ENCODE measurements around the gene PRELID1. TPM values are rescaled to one million over a fixed set of nuclear protein-coding genes. Genes with fewer than 3 reads are reported as not detected.

PRELID1 gene
- total RNA-seq, 2 experiments from 2014 or later, result 33.1 to 35.0 TPM

GRCh38 chr5:177334155-177334551 lies 30.6 kb downstream of the PRELID1 start:
- intact Hi-C loops (cut with DNase I, micrococcal nuclease), result no loop called here
- peaks cover 82% of the 10 kb centered on the region for H3K36me3 Mint-ChIP-seq (ENCODE audit: low read depth)
- no peak overlapping the region for H3K27ac Mint-ChIP-seq
- no peaks in the 10 kb centered on the region for H3K9me3 Mint-ChIP-seq
- DNase-seq (no peak), ATAC-seq (ENCODE audit: poor library complexity) (no peak)
- Histone ChIP-seq H3K4me3 (ENCODE audit: low read length) (no peak overlapping the region), H3K36me3 (ENCODE audit: insufficient read depth, low read length) (peaks cover 96% of the 10 kb centered on the region), H3K27ac (ENCODE audit: low read depth in 1 of 2, low read length in 2 of 2) (no peak overlapping the region), H3K27me3 (ENCODE audit: control insufficient read depth in 1 of 2, insufficient read depth in 2 of 2, low read length in 2 of 2) (no peaks in the 10 kb centered on the region), H3K9me3 (ENCODE audit: control insufficient read depth in 1 of 2, insufficient read depth in 1 of 2, low read length in 2 of 2) (no peaks in the 10 kb centered on the region), H3K4me1 (ENCODE audit: insufficient read depth, low read length) (peaks cover 3% of the 10 kb centered on the region)
- H3K27me3 Mint-ChIP-seq, result no peaks in the 10 kb centered on the region
- no peak overlapping the region for H3K4me3 Mint-ChIP-seq
- no peaks in the 10 kb centered on the region for H3K4me1 Mint-ChIP-seq (ENCODE audit: low read depth)
- no peak for TF ChIP-seq CTCF (IDR thresholded peaks at IDR 0.05)
- ChIA-PET CTCF (no interaction called here), POLR2A (no interaction called here)

DNA sequence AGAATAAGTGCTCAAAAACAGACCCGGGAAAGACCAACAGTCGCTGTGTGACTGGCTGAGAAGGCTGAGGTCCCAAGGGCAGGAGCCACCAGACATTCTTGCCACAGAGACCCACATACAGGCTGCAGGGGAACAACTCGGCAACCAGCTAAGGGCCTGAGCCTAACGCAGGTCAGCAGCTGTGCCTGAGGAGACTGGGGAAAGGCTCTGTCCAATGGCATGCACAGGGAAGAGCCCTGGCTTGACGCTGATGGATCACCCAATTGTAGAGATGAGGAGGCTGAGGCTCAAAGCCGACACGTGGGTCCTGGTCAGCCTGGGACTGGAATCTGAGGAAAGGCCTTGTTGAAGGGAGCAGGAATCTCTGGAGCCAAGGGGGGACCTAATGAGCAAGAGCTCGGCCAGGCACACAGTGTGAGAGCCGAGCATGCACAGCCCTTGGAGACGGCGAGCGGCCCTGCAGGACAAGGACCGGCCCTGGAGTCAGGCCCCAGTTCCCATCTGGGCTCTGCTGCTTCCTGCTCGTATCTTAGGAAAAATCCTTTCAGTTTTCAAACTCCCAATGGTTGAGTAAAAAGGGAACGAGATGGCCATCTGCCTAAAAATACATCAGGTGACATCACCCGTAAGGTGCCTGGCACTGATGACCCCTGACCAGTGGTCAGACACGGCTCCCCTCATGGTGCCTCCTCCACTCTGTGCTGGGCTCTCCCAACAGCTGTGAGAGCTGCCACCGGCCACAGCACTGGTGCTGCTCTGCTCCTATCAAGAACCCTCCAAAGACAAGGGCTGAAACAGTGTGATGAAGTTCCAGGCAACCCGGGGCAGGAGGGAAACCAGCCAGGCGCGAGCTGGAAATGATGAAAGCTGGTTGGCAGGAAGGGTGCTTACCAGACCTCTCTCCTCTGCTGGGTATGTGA lies 31.4 kb downstream of the PRELID1 start:
- intact Hi-C loops (cut with DNase I, micrococcal nuclease), result no loop called here
- Mint-ChIP-seq H3K27ac (no peak overlapping the region), H3K27me3 (no peaks in the 10 kb centered on the region), H3K36me3 (ENCODE audit: low read depth) (peaks cover 83% of the 10 kb centered on the region), H3K4me3 (no peak overlapping the region), H3K9me3 (no peaks in the 10 kb centered on the region), H3K4me1 (ENCODE audit: low read depth) (peaks cover 8% of the 10 kb centered on the region)
- TF ChIP-seq CTCF (IDR thresholded peaks at IDR 0.05), result no peak
- H3K4me1 ChIP-seq (ENCODE audit: insufficient read depth, low read length), result peaks cover 6% of the 10 kb centered on the region
- no peaks in the 10 kb centered on the region for H3K9me3 ChIP-seq (ENCODE audit: control insufficient read depth in 1 of 2, insufficient read depth in 1 of 2, low read length in 2 of 2)
- H3K27me3 ChIP-seq (ENCODE audit: control insufficient read depth in 1 of 2, insufficient read depth in 2 of 2, low read length in 2 of 2), result no peaks in the 10 kb centered on the region
- H3K4me3 ChIP-seq (ENCODE audit: low read length), result no peak overlapping the region
- ChIA-PET POLR2A (no interaction called here), CTCF (no interaction called here)
- ATAC-seq (ENCODE audit: poor library complexity) (no peak), DNase-seq (no peak)
- peaks cover 96% of the 10 kb centered on the region for H3K36me3 ChIP-seq (ENCODE audit: insufficient read depth, low read length)
- H3K27ac ChIP-seq (ENCODE audit: low read depth in 1 of 2, low read length in 2 of 2), result no peak overlapping the region

DNA sequence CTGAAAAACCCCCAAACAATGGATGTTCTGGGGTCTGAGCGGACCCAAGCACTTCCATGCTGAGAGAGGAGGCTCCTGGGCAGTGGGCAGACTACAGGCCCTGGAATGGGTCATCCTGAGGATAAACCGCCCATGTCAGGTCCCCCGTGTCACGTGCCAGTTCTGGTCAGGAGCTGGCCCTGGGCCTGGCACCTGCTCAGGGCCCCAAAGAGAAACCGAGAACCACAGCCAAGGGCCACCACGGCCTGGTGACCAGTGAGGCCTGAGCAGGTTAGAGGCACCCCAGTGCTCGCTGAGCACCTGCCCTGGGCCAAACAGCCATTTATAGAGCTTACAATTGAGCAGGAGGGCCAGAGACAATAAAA lies 32.1 kb downstream of the PRELID1 start:
- peaks cover 80% of the 10 kb centered on the region for H3K36me3 Mint-ChIP-seq (ENCODE audit: low read depth)
- no peak overlapping the region for H3K27ac Mint-ChIP-seq

More for the DNA sequence above, 32.1 kb downstream of the PRELID1 start:
- Histone ChIP-seq H3K27ac (ENCODE audit: low read depth in 1 of 2, low read length in 2 of 2) (no peak overlapping the region), H3K9me3 (ENCODE audit: control insufficient read depth in 1 of 2, insufficient read depth in 1 of 2, low read length in 2 of 2) (no peaks in the 10 kb centered on the region), H3K4me3 (ENCODE audit: low read length) (no peak overlapping the region), H3K36me3 (ENCODE audit: insufficient read depth, low read length) (peaks cover 90% of the 10 kb centered on the region), H3K27me3 (ENCODE audit: control insufficient read depth in 1 of 2, insufficient read depth in 2 of 2, low read length in 2 of 2) (no peaks in the 10 kb centered on the region), H3K4me1 (ENCODE audit: insufficient read depth, low read length) (peaks cover 6% of the 10 kb centered on the region)
- Mint-ChIP-seq H3K4me3 (no peak overlapping the region), H3K9me3 (no peaks in the 10 kb centered on the region), H3K27me3 (no peaks in the 10 kb centered on the region), H3K4me1 (ENCODE audit: low read depth) (peaks cover 10% of the 10 kb centered on the region)
- no peak for TF ChIP-seq CTCF (IDR thresholded peaks at IDR 0.05)
- DNase-seq, result no peak
- ChIA-PET CTCF (interaction anchor here (1.0 kb wide), 1 partner anchor 10 kb away, joined by 3 read pairs; no protein-coding TSS in a partner anchor), POLR2A (no interaction called here)
- intact Hi-C loops (cut with DNase I, micrococcal nuclease), result no loop called here
- no peak for ATAC-seq (ENCODE audit: poor library complexity)
